GM21576 (cell line): ENCODE results near the gene LRRC32.
A peak's percentile ranks its signal among the peaks of the same experiment; 100 is the strongest.
"Not testable (repeated sequence)": the region's sequence is repeated elsewhere in the genome, so short reads cannot be mapped to it uniquely, and the experiment has no call there.

ENCODE experiments used
- ATAC-seq: cut with Tn5 transposase; IDR thresholded peaks from one replicate; pipeline ENCODE4 v1.9.1; 2021; ENCODE audit warnings: mild to moderate bottlenecking, moderate library complexity; ENCODE audit not compliant: unreplicated experiment

The LRRC32 gene

GRCh38 chr11:76630600-76631281, 39.8 kb downstream of the LRRC32 start:
- ATAC-seq = no peak

- no peak for ATAC-seq
Observed at GRCh38 chr11:76629853-76630599, 40.5 kb downstream of the LRRC32 start.

- ATAC-seq = no peak
Observed at GRCh38 chr11:76629116-76629852, 41.3 kb downstream of the LRRC32 start.

GRCh38 chr11:76628408-76628947, 42.1 kb downstream of the LRRC32 start:
- no peak for ATAC-seq

GRCh38 chr11:76627606-76628005, 42.9 kb downstream of the LRRC32 start:
- ATAC-seq = no peak

- ATAC-seq = peak; percentile 80
Observed at GRCh38 chr11:76626921-76627401, 43.6 kb downstream of the LRRC32 start.

GRCh38 chr11:76626266-76626665, 44.3 kb downstream of the LRRC32 start:
- no peak for ATAC-seq

- ATAC-seq = no peak
Observed at GRCh38 chr11:76625472-76626186, 44.9 kb downstream of the LRRC32 start.

GRCh38 chr11:76624500-76625379, 45.8 kb downstream of the LRRC32 start:
- no peak for ATAC-seq

GRCh38 chr11:76623884-76624419, 46.6 kb downstream of the LRRC32 start:
- no peak for ATAC-seq

GRCh38 chr11:76623171-76623883, 47.2 kb downstream of the LRRC32 start:
- no peak for ATAC-seq

- no peak for ATAC-seq
Observed at GRCh38 chr11:76622493-76623094, 48.0 kb downstream of the LRRC32 start.

GRCh38 chr11:76621868-76622267, 48.7 kb downstream of the LRRC32 start:
- ATAC-seq = no peak

- no peak for ATAC-seq
Observed at GRCh38 chr11:76621466-76621865, 49.1 kb downstream of the LRRC32 start.

GRCh38 chr11:76620489-76620888, 50.1 kb downstream of the LRRC32 start:
- no peak for ATAC-seq

GRCh38 chr11:76619801-76620200, 50.7 kb downstream of the LRRC32 start:
- ATAC-seq = not testable (repeated sequence)

GRCh38 chr11:76617553-76618265, 52.8 kb downstream of the LRRC32 start:
- no peak for ATAC-seq
